DMS53 treated with DMSO at 0.1 percent for 48 hours (cell line): ENCODE data around the gene MYCBPAP.
"Not testable (repeated sequence)": the region's sequence is repeated elsewhere in the genome, so short reads cannot be mapped to it uniquely, and the experiment has no call there.

Experiments
- DNase-seq: peaks from one replicate; lab custom pipeline; 2025; ENCODE audit not compliant: unreplicated experiment; lab: John Stamatoyannopoulos, UW

The MYCBPAP gene

DNA sequence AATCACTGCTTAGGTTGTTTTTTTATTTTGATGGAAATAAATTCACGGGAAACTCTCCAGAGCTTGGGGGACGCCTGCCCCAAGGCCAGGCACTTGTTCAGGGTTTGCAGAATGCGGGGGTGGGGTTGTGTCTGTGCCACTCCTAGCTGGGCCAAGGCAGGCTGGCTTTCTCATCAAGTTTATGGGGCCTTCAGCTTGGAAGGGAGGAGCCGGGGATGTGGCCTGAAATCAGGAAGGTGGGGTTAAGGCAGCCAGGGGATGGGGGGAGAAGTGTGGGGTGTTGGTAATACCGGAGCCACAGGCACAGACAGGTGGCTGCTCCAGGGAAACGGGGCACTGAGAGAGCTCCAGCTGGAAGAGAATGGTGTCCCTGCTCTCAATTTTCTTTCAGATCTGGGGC, 37.8 kb upstream of the MYCBPAP start:
- DNase-seq: no peak

DNA sequence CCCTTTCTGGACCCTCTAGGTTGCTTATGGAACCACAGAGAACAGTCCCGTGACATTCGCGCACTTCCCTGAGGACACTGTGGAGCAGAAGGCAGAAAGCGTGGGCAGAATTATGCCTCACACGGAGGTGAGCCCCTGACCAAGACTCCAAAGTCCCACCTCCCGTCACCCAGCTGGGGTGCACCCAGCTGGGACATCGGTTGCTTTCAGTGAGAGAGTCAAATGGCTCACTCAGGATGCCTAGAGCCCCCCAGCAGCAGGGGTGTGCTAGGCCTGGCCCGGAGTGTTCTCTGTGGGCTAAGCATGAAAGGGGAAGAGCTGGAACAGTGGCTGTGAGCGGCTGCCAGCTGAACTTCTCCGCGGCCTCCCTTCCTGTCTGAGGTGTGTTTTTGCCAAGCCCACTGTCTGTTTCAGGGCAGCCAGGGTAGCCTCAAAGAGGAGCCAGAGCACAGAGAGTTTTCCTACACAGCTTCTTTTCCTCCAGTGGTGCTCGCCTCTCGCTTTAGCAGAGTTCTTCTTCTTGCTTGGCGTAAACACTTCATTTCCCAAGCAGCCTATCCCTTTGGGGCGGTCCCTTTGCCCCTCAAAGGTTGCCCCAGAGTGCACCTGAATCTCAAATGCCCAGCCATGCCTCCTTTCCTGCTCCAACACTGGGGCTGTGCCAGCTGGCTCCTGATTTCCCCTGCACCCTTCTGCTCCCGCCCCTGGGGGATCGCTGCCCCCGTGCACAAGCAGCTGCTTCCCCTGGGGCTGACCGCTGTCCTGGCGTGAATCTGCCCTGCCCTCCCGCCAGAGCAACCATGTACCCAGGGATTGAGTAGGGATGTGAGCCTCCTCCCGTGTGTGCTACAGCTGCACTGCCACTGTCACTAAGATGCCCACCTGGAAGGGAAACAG, 37.0 kb upstream of the MYCBPAP start:
- no peak for DNase-seq

DNA sequence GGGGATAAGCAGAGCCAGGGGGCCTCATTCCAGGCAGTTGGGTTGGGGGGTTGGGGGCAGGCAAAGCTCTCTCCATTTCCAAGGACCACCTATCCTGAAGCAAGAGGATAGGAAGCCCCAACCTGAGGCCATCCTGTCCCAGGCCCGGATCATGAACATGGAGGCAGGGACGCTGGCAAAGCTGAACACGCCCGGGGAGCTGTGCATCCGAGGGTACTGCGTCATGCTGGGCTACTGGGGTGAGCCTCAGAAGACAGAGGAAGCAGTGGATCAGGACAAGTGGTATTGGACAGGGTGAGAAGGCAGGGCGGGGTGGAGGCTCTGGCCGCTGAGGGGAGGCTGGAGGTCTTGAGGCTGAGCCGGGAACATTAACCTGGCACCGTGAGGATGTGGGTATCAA, 36.0 kb upstream of the MYCBPAP start:
- DNase-seq: no peak

DNA sequence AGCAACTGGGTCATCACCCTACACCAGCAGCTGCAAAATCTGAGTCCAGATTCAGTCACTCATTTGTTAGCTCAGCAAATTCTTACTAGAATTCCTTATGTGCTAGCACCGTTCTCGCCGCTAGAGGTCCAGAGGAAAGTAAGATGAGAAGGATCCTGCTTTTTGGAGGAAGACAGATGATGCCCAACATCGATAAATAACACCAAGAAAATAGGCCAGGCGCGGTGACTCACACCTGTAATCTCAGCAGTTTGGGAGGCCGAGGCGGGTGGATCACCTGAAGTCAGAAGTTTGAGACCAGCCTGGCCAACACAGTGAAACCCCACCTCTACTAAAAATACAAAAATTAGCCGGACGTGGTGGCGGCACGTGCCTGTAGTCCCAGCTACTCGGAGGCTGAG, 35.5 kb upstream of the MYCBPAP start:
- DNase-seq: not testable (repeated sequence)

DNA sequence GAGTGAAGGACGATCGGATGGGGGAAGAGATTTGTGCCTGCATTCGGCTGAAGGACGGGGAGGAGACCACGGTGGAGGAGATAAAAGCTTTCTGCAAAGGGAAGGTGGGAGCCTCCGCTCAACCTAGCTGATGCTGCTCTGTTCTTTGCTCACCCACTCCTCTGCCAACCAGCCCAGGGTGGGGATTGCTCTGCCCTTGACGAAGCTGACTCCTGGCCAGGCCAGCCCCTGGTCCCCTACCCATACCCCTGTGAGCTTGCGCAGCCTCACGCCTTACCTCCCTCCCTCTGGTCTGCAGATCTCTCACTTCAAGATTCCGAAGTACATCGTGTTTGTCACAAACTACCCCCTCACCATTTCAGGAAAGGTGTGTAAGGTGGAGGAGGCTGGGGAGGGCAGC, 34.3 kb upstream of the MYCBPAP start:
- DNase-seq: no peak

DNA sequence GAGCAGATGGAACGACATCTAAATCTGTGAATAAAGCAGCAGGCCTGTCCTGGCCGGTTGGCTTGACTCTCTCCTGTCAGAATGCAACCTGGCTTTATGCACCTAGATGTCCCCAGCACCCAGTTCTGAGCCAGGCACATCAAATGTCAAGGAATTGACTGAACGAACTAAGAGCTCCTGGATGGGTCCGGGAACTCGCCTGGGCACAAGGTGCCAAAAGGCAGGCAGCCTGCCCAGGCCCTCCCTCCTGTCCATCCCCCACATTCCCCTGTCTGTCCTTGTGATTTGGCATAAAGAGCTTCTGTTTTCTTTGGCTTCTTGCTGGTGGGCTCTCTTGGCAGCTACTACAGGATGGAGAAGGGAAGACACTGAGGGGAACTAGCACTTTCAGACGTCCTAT, 33.7 kb upstream of the MYCBPAP start:
- no peak for DNase-seq

DNA sequence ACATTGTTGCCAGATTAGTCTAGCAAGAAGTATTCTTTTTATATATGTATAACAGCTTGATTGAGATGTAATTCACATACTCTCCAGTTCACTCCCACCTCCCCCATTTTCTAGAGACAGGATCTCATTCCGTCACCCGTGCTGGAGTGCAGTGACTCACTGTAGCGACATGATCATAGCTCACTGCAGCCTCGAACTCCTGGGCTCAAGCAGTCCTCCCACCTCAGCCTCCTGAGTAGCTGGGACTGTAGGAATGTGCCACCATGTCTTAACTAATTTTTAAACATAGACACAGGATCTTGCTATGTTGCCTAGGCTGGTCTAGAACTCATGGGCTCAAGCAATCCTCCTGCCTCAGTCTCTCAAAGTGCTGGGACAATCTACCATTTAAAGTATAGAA, 32.9 kb upstream of the MYCBPAP start:
- DNase-seq: no peak

DNA sequence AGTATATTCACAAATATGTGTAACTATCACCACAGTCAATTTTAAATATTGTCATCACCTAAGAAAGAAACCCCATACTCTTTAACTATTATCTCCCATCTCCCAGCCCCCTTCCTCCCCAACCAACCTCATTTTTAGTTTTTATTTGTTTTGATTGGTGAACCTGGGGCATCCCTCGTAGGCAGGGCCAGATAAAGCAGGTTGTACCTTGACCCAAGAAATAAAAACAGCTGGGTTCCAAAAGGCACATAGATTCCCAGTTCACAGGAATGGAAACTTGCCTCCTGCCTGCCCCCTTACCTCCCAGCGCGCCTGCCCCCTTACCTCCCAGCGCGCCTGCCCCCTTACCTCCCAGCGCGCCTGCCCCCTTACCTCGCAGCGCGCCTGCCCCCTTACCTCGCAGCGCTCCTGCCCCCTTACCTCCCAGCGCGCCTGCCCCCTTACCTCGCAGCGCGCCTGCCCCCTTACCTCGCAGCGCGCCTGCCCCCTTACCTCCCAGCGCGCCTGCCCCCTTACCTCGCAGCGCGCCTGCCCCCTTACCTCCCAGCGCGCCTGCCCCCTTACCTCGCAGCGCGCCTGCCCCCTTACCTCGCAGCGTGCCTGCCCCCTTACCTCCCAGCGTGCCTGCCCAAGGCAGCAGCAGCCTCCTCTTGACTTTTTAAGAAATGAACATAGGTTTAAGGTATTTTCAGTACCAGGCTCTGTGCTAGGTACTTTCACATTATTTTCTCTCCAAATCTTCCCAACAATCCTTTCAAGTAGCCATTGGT, 32.3 kb upstream of the MYCBPAP start:
- not testable (repeated sequence) for DNase-seq

DNA sequence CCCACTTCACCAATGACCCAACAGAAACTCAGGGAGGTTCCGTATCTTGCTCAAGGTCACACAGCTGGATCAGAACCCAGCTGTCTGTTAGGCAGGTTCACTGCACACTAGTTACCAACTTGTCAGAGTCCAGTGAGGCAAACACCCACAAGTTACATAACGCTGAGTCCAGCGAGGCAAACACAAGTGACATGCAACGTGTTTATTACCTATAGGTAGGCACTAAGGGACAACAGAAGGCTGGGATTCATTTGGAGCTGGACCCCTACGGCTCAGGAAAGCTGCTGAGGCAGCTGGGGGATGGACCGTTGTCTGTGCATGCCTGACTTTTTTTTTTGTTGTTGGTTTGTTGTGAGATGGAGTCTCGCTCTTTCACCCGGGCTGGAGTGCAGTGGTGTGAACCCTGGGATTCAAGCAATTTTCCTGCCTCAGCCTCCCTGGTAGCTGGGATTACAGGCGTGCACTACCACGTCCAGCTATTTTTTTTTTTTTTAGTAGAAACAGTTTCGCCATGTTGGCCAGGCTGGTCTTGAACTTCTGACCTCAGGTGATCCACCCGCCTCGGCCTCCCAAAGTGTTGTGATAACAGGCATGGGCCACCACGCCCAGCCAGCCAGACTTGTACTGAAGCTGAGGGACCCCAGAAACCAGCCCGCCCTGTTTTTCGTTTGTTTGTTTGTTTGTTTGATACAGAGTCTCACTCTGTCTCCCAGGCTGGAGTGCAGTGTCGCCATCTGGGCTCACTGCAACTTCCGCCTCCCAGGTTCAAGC, 31.5 kb upstream of the MYCBPAP start:
- DNase-seq: no peak

DNA sequence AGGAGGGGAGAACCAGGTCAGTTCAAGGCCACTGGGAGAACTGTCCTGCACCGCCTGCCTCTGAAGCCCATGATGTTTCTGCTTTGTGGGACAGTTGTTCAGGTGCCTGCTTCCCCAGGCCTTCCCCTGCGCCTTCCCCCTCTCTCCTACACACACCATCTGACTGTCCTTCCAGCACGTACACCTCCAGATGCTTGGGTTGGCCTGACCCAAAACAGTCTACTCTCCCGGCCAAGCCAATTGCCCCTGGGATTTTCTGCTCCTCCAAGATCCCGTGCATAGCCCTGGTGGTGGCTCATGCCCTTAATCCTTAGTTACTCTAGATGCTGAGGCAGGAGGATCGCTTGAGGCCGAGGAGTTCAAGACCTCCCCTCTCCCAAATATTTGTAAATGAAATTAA, 30.3 kb upstream of the MYCBPAP start:
- no peak for DNase-seq

DNA sequence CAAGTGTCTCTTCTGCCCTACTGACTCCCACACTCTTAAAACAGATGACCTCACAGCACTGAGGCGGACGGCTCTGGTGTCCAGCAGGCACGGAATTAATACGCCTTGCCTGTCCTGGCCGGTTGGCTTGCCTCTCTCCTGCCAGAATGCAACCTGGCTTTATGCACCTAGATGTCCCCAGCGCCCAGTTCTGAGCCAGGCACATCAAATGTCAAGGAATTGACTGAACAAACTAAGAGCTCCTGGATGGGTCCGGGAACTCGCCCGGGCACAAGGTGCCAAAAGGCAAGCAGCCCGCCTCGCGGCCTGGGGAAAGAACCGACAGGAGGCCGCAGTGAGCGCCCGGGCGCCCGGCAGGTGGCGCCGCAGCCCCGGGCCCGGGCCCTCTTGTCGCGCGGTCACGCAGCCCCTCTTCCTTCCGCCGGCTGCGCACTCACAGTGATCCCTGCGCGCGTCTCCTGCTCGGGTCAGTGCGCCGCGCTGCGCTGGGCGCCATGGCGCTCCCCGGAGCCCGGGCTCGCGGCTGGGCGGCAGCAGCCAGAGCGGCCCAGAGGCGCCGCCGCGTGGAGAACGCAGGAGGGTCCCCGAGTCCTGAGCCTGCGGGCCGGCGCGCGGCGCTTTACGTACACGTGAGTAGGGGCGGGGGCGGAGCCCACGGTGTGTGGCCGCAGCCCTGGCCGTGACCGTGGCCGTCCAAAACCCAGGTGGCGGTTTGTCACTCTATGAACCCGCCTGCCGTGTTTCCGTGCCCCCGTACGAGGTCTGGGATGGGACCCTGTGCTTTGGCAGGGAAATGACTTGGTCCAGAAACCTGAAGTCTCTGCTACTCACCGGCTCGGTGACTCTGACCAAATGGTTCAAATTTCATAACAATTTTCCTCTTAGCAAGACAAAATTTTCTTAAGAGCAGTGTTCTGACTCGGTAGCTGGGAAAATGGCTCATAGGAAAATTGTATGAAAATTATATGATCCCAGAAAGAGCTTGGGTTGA, 29.6 kb upstream of the MYCBPAP start, which contains the start of gene RSAD1:
Gene RSAD1, plus strand, starts transcription at position 470 of the 991 bp plus-strand sequence. Its CDS starts 25 bp downstream, at position 495.
- DNase-seq: peak; percentile 95

DNA sequence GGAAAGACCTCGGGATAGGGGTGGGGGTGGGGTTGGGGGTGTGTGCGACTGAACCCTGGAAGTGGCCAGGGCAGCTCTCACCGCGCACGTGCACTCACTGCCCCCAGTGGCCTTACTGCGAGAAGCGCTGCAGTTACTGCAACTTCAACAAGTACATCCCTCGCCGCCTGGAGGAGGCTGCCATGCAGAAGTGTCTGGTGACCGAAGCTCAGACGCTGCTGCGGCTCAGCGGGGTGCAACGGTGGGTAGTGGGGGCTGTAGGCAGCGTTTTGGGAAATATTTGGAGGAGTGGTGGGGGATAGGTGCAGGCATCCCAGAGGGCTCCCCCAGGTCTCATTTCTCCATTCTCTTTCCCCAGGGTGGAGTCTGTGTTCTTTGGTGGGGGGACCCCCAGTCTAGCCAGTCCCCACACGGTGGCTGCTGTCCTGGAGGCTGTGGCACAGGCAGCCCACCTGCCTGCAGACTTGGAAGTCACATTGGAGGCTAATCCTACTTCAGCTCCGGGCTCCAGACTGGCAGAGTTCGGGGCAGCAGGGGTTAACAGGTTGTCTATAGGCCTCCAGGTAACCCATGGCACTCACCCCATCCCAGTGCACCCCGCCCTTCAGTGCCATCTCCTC, 28.6 kb upstream of the MYCBPAP start:
- DNase-seq: peak; percentile 70

DNA sequence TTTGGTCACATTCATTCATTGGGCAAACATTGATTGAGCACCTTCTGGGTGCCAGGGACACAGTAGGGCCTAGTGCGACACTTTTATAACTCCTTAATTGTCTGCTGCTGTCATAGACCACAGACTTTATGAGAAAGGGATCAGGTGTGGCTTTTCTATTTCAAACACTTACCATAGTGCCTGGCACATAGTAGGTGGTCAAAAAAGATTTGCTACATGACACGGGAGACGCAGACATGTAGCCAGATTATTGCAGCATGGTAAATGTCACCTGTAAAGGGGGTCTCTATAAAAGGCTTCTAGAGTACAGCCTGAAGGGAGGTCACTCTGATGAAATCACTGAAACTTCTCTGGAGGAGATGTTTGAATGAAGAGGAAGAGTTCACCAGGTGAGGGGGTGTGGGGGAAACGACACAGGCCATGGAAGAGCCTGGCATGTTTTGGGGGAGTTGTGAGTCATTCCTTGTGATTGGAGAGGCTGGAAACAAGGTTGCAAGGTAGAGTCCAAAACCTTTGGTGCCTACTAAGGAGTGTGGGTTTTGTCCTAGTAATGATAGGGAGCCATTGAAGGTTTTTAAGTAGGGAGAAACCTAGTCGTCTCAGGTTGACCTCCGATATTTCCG, 28.0 kb upstream of the MYCBPAP start:
- DNase-seq: no peak

DNA sequence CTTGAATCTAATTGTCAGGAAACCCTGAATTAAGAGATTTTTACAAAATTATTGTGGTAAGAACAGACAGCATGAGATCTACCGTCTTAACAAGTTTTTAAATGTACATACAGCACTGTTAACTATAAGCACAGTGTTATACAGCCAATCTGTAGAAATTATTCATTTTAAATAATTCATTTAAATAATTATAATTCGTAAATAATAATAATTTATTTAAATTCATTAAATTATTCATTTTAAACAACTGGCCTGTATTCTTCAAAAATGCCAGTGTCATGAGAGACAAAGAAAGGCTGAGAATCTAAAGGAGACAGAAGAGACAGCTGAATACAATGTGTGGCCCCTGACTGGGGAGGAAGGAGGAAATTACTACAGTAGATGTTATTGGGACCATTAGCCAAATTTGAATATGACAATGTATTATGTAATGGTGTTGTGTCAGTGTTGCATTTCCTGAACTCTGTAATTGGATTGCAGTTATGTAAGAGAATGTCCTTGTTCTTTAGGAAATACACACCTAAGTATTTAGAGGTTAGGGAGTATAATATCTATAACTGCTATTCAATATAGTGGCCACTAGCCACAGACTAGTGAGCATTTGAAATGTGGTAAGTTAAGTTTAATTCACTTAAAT, 27.3 kb upstream of the MYCBPAP start:
- no peak for DNase-seq

DNA sequence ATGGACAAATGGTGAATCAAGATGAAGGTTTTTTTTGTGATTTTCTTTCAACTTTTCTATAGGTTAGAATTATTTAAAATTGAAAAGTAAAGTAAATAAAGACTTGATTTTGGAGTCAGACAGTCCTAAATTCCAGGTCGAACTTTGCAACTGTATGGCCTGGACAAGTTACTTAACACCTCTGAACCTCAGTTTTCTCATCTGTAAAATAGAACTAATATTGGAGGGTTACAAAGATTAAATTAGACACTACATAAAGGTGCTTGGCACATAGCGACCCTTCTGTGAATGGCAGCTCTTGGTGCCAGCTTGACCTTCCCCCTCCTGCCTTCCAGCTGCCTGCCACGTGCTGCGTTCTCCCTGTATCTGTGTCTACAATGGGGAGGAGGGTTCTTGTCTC, 26.6 kb upstream of the MYCBPAP start:
- no peak for DNase-seq

DNA sequence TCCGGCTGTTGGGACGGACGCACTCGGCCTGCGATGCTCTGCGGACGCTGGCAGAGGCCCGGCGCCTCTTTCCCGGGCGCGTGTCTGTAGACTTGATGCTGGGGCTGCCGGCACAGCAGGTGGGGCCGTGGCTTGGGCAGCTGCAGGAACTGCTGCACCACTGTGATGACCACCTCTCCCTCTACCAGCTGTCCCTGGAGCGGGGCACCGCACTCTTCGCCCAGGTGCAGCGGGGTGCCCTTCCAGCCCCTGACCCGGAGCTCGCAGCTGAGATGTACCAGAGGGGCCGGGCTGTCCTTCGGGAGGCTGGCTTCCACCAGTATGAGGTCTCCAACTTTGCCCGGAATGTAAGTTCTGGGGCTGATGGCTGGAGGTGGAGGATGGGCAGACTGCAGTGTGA, 26.1 kb upstream of the MYCBPAP start:
- DNase-seq: no peak

DNA sequence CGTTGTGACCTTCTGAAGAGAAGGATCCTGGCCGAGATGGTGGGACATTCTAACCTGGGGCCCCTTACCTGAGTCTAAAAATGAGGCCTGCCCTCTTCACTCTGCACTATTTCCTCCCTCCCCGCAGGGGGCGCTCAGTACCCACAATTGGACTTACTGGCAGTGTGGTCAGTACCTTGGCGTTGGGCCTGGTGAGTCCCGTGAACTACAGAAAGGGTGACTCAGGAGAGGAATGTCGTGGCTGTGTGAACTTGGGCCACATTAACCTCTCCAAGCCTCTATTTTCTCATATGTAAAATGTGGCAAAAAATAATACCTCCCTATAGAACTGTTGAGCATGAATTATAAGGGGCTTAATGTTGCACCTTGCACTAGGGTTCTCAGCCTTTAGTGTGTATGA, 25.7 kb upstream of the MYCBPAP start:
- peak; percentile 91 for DNase-seq

DNA sequence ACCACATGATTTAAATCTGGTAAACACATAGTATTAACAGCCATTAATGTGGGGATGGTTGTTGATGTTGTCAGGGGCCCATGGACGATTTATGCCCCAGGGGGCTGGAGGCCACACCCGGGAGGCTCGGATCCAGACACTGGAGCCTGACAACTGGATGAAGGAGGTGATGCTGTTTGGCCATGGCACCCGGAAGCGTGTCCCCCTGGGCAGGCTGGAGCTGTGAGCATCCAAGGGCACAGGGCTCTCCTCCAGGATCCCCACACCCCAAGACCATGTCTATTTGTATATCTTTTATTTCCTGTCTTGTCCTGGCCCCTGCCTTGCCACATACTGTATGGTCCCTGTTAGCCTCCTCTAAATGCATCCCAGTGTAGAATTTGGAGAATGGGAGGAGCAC, 25.0 kb upstream of the MYCBPAP start:
- no peak for DNase-seq
